HepG2 (cell line): ENCODE results near the gene GPC6. TPM values are rescaled to one million over a fixed set of nuclear protein-coding genes. Genes with fewer than 3 reads are reported as not detected.

ENCODE experiments used
- ATAC-seq: fragments of 200-7000 bp; cut with Tn5 transposase; 3 replicates; pipeline ENCODE4 v1.9.1; 2020; ENCODE audit warnings: mild to moderate bottlenecking, moderate library complexity
- BruUV-seq: library from RNA; stranded (reverse); fragments of 400-500 nt; replicated peaks from 2 replicates; lab custom pipeline; 2021; lab: Mats Ljungman, UMichigan
- CTCF ChIA-PET: fragments of 300-600 bp; formaldehyde crosslinking; extraction: SDS; loops from one replicate; lab custom pipeline; 2021; ENCODE audit warnings: low total read pairs, inconsistent platforms, low intra/inter-chr PET ratio; lab: Yijun Ruan, JAX
- POLR2A ChIA-PET: fragments of 350-600 bp; sonication (Branson Sonifier 250); formaldehyde crosslinking; loops from one replicate; lab custom pipeline; 2020; ENCODE audit warnings: antibody characterized with exemption, inconsistent platforms; lab: Yijun Ruan, JAX
- DNase-seq: peaks from one replicate; pipeline ENCODE4 v3.0.0-alpha.2; 2015; ENCODE audit warnings: low spot score
- FAIRE-seq: peaks from 3 replicates; lab custom pipeline; 2011; peaks lifted over from hg19 to GRCh38; lab: Jason Lieb, UNC
- H2AFZ ChIP-seq: one replicate; pipeline ENCODE4 v1.6.1; 2011; ENCODE audit warnings: low read length, inconsistent platforms
- H3K27ac ChIP-seq: fragments of 300-600 bp; 3 replicates; pipeline ENCODE4 v1.8.0; 2011; ENCODE audit warnings: mixed run types, mild to moderate bottlenecking, mixed read lengths, low read length, inconsistent platforms; ENCODE audit not compliant: insufficient read depth; ENCODE audit errors: extremely low read length
- H3K27me3 ChIP-seq, 2 experiments: fragments of 200-600 bp in 1 of 2; 2 replicates in 1 of 2; 3 replicates in 1 of 2; pipeline versions ENCODE4 v1.6.0 to v1.8.0; 2011; ENCODE audit warnings: low read length in 2 of 2, mild to moderate bottlenecking in 2 of 2, moderate library complexity in 2 of 2, inconsistent platforms in 1 of 2; ENCODE audit not compliant: insufficient read depth in 2 of 2, control insufficient read depth in 1 of 2
- H3K36me3 ChIP-seq, 2 experiments: fragments of 200-600 bp in 1 of 2; replicated peaks in 1 of 2; 2 replicates in 1 of 2; 3 replicates in 1 of 2; pipeline versions ENCODE4 v1.5.1 to v1.8.0; 2011; ENCODE audit warnings: low read length in 2 of 2, inconsistent platforms in 1 of 2; ENCODE audit not compliant: insufficient read depth in 2 of 2, control insufficient read depth in 1 of 2
- H3K4me1 ChIP-seq: 2 replicates; pipeline ENCODE4 v1.5.1; 2012; ENCODE audit warnings: low read length, inconsistent platforms; ENCODE audit not compliant: insufficient read depth
- H3K4me2 ChIP-seq: 2 replicates; pipeline ENCODE4 v1.6.0; 2011; ENCODE audit warnings: low read depth, low read length, inconsistent platforms
- H3K4me3 ChIP-seq, 3 experiments: fragments of 200-600 bp in 1 of 3; sonication (generic), shearing (Covaris generic) in 1 of 3; replicated peaks in 1 of 3; 2 replicates each; pipeline ENCODE4 v1.5.1; 2011 to 2016; ENCODE audit warnings: low read length in 3 of 3, inconsistent platforms in 2 of 3, low read depth in 2 of 3, mild to moderate bottlenecking in 2 of 3, control low read depth in 1 of 3, mixed read lengths in 1 of 3; ENCODE audit not compliant: insufficient read depth in 1 of 3
- H3K79me2 ChIP-seq: one replicate; pipeline ENCODE4 v1.6.1; 2011; ENCODE audit warnings: low read length, inconsistent platforms; ENCODE audit not compliant: insufficient read depth
- H3K9ac ChIP-seq: 2 replicates; pipeline ENCODE4 v1.6.0; 2011; ENCODE audit warnings: mild to moderate bottlenecking, low read depth, low read length, inconsistent platforms; ENCODE audit not compliant: insufficient read depth
- H3K9me3 ChIP-seq: 2 replicates; pipeline ENCODE4 v1.5.1; 2012; ENCODE audit warnings: mild to moderate bottlenecking, low read length
- H4K20me1 ChIP-seq: 2 replicates; pipeline ENCODE4 v1.6.0; 2011; ENCODE audit warnings: inconsistent platforms, mild to moderate bottlenecking, low read length, moderate library complexity; ENCODE audit not compliant: insufficient read depth
- CHCHD3 ChIP-seq: sonication (generic); formaldehyde crosslinking; IDR thresholded peaks from 2 replicates; pipeline ENCODE4 v1.8.0; 2022; ENCODE audit warnings: mild to moderate bottlenecking, missing genetic modification reagents, moderate library complexity
- FIP1L1 ChIP-seq: fragments of 200-400 bp; formaldehyde crosslinking; IDR thresholded peaks from 2 replicates; pipeline ENCODE4 v1.6.1; 2018; ENCODE audit warnings: low read depth, mild to moderate bottlenecking, low read length, moderate library complexity, borderline replicate concordance; ENCODE audit not compliant: insufficient read depth
- HCFC1 ChIP-seq: fragments of 150-350 bp; IDR thresholded peaks from 2 replicates; pipeline ENCODE4 v1.6.1; 2014; ENCODE audit warnings: low read depth, low read length
- MAFK ChIP-seq, 2 experiments: IDR thresholded peaks in 1 of 2; conservative IDR thresholded peaks in 1 of 2; 2 replicates each; pipeline ENCODE4 v1.6.1; 2011; ENCODE audit warnings: improper control_type of control experiment in 2 of 2, low read length in 2 of 2
- NR2F2 ChIP-seq: IDR thresholded peaks from 2 replicates; pipeline ENCODE4 v1.6.1; 2012; ENCODE audit warnings: low read depth, inconsistent platforms, borderline replicate concordance
- PAF1 ChIP-seq: IDR thresholded peaks from 2 replicates; pipeline ENCODE4 v1.6.1; 2016; ENCODE audit warnings: missing genetic modification reagents, missing compliant biosample characterization
- PCBP1 ChIP-seq: fragments of 200-400 bp; formaldehyde crosslinking; IDR thresholded peaks from 2 replicates; pipeline ENCODE4 v1.6.1; 2017; ENCODE audit warnings: mild to moderate bottlenecking, low read depth, low read length, borderline replicate concordance
- SKI ChIP-seq: fragments of 450-650 bp; IDR thresholded peaks from one replicate; pipeline ENCODE4 v1.6.1; 2018; ENCODE audit warnings: mild to moderate bottlenecking; ENCODE audit not compliant: partially characterized antibody
- TGIF2 ChIP-seq: IDR thresholded peaks from 2 replicates; pipeline ENCODE4 v1.6.1; 2016; ENCODE audit warnings: control low read depth, missing compliant biosample characterization
- ZFY ChIP-seq: sonication (generic); formaldehyde crosslinking; IDR thresholded peaks from 2 replicates; pipeline ENCODE4 v1.4.0; 2020; ENCODE audit warnings: missing genetic modification reagents
- WGBS: methylation state at CpG from one replicate; pipeline ENCODE4 v1.1.6; 2017; ENCODE audit warnings: low lambda C conversion rate; 5-methylcytosine and 5-hydroxymethylcytosine counted together
- in situ Hi-C: cut with HindIII; loops from 2 replicates; pipeline ENCODE4 v1.10.0; 2017; ENCODE audit warnings: low pct_unique_long_range_greater_than_20kb; ENCODE audit not compliant: extremely low pct_ligation_motif_present
- intact Hi-C: fragments of 100-400 bp; cut with micrococcal nuclease; formaldehyde crosslinking; loops from one replicate; pipeline ENCODE4 v1.10.0; 2022; ENCODE audit not compliant: unreplicated experiment
- polyA plus RNA-seq, 8 experiments: library from polyadenylated mRNA; depleted of rRNA in 3 of 8; stranded (reverse) in 7 of 8; unstranded in 1 of 8; fragments of >200 nt; fragmentation: Illumina TruSeq in 4 of 8; extraction: Trizol in 4 of 8; gene quantifications; 2 replicates each; pipeline versions ENCODE4 v1.2.1 to v1.2.3, GENCODE V29; 2011 to 2016; ENCODE audit warnings: low read depth in 4 of 8, missing spikeins in 1 of 8, mixed read lengths in 1 of 8; ENCODE audit not compliant: insufficient read depth in 1 of 8
- total RNA-seq, 5 experiments: library from RNA; depleted of rRNA; stranded (reverse); fragments of >200 nt; fragmentation: Illumina TruSeq; extraction: Trizol; gene quantifications; 2 replicates each; pipeline ENCODE4 v1.2.3, GENCODE V29; 2016; ENCODE audit warnings: low read depth in 1 of 5

GPC6 gene
- total and polyA plus RNA-seq, 2 of the 13 experiments (the other 11 are each of a cell fraction or from before 2014, with no cell fraction given): 24.5 to 33.9 TPM

DNA sequence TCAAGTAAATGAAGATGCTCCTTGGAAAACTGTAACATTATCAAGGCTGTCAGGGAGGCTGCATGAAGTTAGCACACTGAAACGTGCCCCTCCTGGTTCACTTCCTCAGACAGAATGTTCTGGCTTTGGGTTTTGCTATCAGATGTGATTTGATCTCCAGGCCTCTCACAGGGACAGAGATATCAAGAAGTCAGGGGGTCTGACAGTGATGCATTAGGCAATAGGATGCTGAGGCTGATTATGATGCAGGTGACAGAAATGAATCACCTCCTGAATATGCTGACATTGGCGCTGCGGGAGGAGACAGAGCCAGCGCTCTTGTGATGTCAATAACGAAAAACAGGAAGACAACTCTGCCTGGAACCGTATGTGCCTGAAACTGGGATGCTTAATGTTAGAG is 974.4 kb downstream of the GPC6 start:
- intact Hi-C loops: no loop called here
- CTCF ChIA-PET: no interaction called here

DNA sequence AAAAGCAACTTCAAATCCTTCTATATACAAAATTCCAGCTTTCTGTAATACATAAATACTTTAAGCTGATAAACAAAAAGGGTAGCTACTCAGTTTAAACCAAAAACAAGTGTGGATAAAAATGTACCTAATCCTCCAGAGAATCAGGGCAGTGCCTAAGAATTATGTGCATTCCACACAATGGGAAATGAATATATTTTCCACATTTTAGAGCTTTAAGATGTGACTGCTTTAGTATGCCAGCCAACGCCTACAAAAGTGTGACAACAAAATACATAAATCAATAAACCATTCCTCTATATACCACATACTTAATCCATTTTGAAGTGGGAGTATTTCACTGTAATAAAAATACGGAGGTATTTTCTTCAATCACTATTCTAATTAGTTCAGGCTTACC is 977.6 kb downstream of the GPC6 start:
- 94% methylated on average over 2 of the region's 2 CpGs for WGBS
- BruUV-seq: no TSS peak
- ATAC-seq: no peak
- H3K27ac ChIP-seq: no peak overlapping the region
- CTCF ChIA-PET: no interaction called here
- H3K79me2 ChIP-seq: no peaks in the 10 kb centered on the region
- TF ChIP-seq ZFY (no peak), CHCHD3 (CRISPR knock-in tag) (no peak), HCFC1 (no peak)
- TF ChIP-seq, all 625 proteins: peak for 0
- POLR2A ChIA-PET: no interaction called here
- in situ Hi-C loops: no loop called here
- DNase-seq (no peak), FAIRE-seq (no peak)
- no peak overlapping the region for H3K4me3 ChIP-seq
- intact Hi-C loops: no loop called here
- H4K20me1 ChIP-seq: no peaks in the 10 kb centered on the region
- H2AFZ ChIP-seq: no peak overlapping the region
- no peaks in the 10 kb centered on the region for H3K9me3 ChIP-seq
- H3K4me1 ChIP-seq: no peaks in the 10 kb centered on the region
- H3K36me3 ChIP-seq: no peaks in the 10 kb centered on the region
- H3K4me2 ChIP-seq: no peak overlapping the region
- H3K27me3 ChIP-seq: no peaks in the 10 kb centered on the region
- H3K9ac ChIP-seq: no peak overlapping the region

More for the DNA sequence above, 974.4 kb downstream of the GPC6 start:
- no TSS peak for BruUV-seq
- no peak overlapping the region for H3K4me2 ChIP-seq
- H3K36me3 ChIP-seq: no peaks in the 10 kb centered on the region
- FAIRE-seq: no peak
- DNase-seq: no peak
- WGBS: 98% methylated on average over 6 of the region's 6 CpGs
- H3K4me1 ChIP-seq: no peaks in the 10 kb centered on the region
- in situ Hi-C loops: no loop called here
- H3K27ac ChIP-seq: no peak overlapping the region
- H3K79me2 ChIP-seq: no peaks in the 10 kb centered on the region
- H3K9ac ChIP-seq: no peak overlapping the region
- H3K4me3 ChIP-seq: no peak overlapping the region
- TF ChIP-seq PAF1 (CRISPR knock-in tag) (no peak), PCBP1 (no peak), NR2F2 (no peak), TGIF2 (CRISPR knock-in tag) (no peak), MAFK (conservative IDR thresholded peaks at IDR 0.05 in 1 of 2, IDR thresholded peaks at IDR 0.05 in 1 of 2; ENCODE audit: low read length in 2 of 2) (0 out of 4 replicates have a peak, but pooled peaks of 1 of the 2 experiments have one; percentile 3), SKI (no peak), FIP1L1 (no peak)
- POLR2A ChIA-PET: no interaction called here
- H3K27me3 ChIP-seq: no peaks in the 10 kb centered on the region
- H2AFZ ChIP-seq: no peak overlapping the region
- H3K9me3 ChIP-seq: no peaks in the 10 kb centered on the region
- no peaks in the 10 kb centered on the region for H4K20me1 ChIP-seq
- no peak for ATAC-seq
